GM23338 (cell line): ENCODE measurements around the gene RXRG. TPM values are rescaled to one million over a fixed set of nuclear protein-coding genes. Genes with fewer than 3 reads are reported as not detected.

ENCODE experiments used
- ATAC-seq: fragments of 200-7000 bp; cut with Tn5 transposase; 3 replicates; pipeline ENCODE4 v1.9.1; 2020
- DNase-seq: peaks from one replicate; pipeline ENCODE4 v3.0.0-alpha.2; 2015; ENCODE audit warnings: low spot score
- H2AFZ ChIP-seq: fragments of 200-600 bp; sonication (generic); 2 replicates; pipeline ENCODE4 v1.8.0; 2016; ENCODE audit warnings: antibody characterized with exemption, mild to moderate bottlenecking, moderate library complexity
- H3F3A ChIP-seq: fragments of 200-600 bp; sonication (generic); replicated peaks from 2 replicates; pipeline ENCODE4 v1.8.0; 2017; ENCODE audit warnings: antibody characterized with exemption, mixed run types, low read depth
- H3K27ac ChIP-seq: fragments of 200-600 bp; sonication (generic); 2 replicates; pipeline ENCODE4 v1.6.1; 2016; ENCODE audit warnings: low read depth
- H3K27me3 ChIP-seq: fragments of 200-600 bp; sonication (generic); 2 replicates; pipeline ENCODE4 v1.8.0; 2016; ENCODE audit warnings: mild to moderate bottlenecking, mixed run types, moderate library complexity; ENCODE audit not compliant: insufficient read depth
- H3K36me3 ChIP-seq: fragments of 200-600 bp; sonication (generic); 2 replicates; pipeline ENCODE4 v1.8.0; 2016; ENCODE audit warnings: mild to moderate bottlenecking; ENCODE audit not compliant: insufficient read depth
- H3K4me1 ChIP-seq: fragments of 200-600 bp; sonication (generic); 2 replicates; pipeline ENCODE4 v1.8.0; 2016; ENCODE audit warnings: mild to moderate bottlenecking, moderate library complexity; ENCODE audit not compliant: insufficient read depth
- H3K4me2 ChIP-seq: fragments of 200-600 bp; sonication (generic); 2 replicates; pipeline ENCODE4 v1.7.1; 2017; ENCODE audit warnings: mixed run types
- H3K4me3 ChIP-seq: fragments of 200-600 bp; sonication (generic); 2 replicates; pipeline ENCODE4 v1.6.1; 2016; ENCODE audit warnings: mixed run types
- H3K79me2 ChIP-seq: fragments of 200-600 bp; sonication (generic); replicated peaks from 2 replicates; pipeline ENCODE4 v1.8.0; 2017; ENCODE audit warnings: mild to moderate bottlenecking; ENCODE audit not compliant: insufficient read depth
- H3K9me2 ChIP-seq: fragments of 200-600 bp; sonication (generic); 2 replicates; pipeline ENCODE4 v1.8.0; 2017; ENCODE audit not compliant: insufficient read depth
- H4K20me1 ChIP-seq: fragments of 200-600 bp; sonication (generic); replicated peaks from 2 replicates; pipeline ENCODE4 v1.8.0; 2017; ENCODE audit warnings: mild to moderate bottlenecking; ENCODE audit not compliant: insufficient read depth
- H3K27ac Mint-ChIP-seq: 2 replicates; pipeline ENCODE4 v1.8.0; 2020; ENCODE audit warnings: inconsistent platforms, mild to moderate bottlenecking, moderate library complexity, mixed read lengths
- H3K27me3 Mint-ChIP-seq: 3 replicates; pipeline ENCODE4 v1.8.0; 2022; ENCODE audit warnings: low read depth, mild to moderate bottlenecking, moderate library complexity, mixed read lengths, inconsistent platforms; ENCODE audit not compliant: insufficient read depth, poor library complexity
- H3K36me3 Mint-ChIP-seq: 3 replicates; pipeline ENCODE4 v1.8.0; 2021; ENCODE audit warnings: low read depth, mild to moderate bottlenecking, inconsistent platforms, moderate library complexity, mixed read lengths
- H3K4me1 Mint-ChIP-seq: 3 replicates; pipeline ENCODE4 v1.8.0; 2020; ENCODE audit warnings: mild to moderate bottlenecking, inconsistent platforms, mixed read lengths
- H3K4me3 Mint-ChIP-seq: 3 replicates; pipeline ENCODE4 v1.8.0; 2021; ENCODE audit warnings: moderate library complexity, mild to moderate bottlenecking, inconsistent platforms, mixed read lengths
- H3K9me3 Mint-ChIP-seq: 3 replicates; pipeline ENCODE4 v1.8.0; 2020; ENCODE audit warnings: moderate library complexity, mild to moderate bottlenecking, inconsistent platforms, mixed read lengths
- CREB1 ChIP-seq: fragments of 250-450 bp; sonication (Bioruptor Pico); IDR thresholded peaks from 2 replicates; pipeline ENCODE4 v1.5.0; 2020; ENCODE audit warnings: low read depth, mild to moderate bottlenecking, moderate library complexity
- CTCF ChIP-seq, 2 experiments: fragments of 200-600 bp in 1 of 2; sonication (generic) in 1 of 2; conservative IDR thresholded peaks; 2 replicates each; pipeline versions ENCODE4 v1.5.1 to v1.6.1; 2016 to 2017; ENCODE audit warnings: antibody characterized with exemption in 2 of 2, low read depth in 2 of 2, mild to moderate bottlenecking in 2 of 2, moderate library complexity in 1 of 2
- EZH2 ChIP-seq: fragments of 200-600 bp; sonication (generic); IDR thresholded peaks from one replicate; pipeline ENCODE4 v1.8.0; 2017; ENCODE audit warnings: antibody characterized with exemption, mild to moderate bottlenecking, low read depth; ENCODE audit not compliant: unreplicated experiment
- JUNB ChIP-seq: IDR thresholded peaks from one replicate; pipeline ENCODE4 v1.6.1; 2016; ENCODE audit warnings: antibody characterized with exemption; ENCODE audit not compliant: unreplicated experiment
- REST ChIP-seq: IDR thresholded peaks from one replicate; pipeline ENCODE4 v1.6.1; 2018; ENCODE audit warnings: antibody characterized with exemption; ENCODE audit not compliant: unreplicated experiment
- ZNF114 ChIP-seq: fragments of 250-450 bp; sonication (Bioruptor Pico); IDR thresholded peaks from 2 replicates; pipeline ENCODE4 v1.5.0; 2020; ENCODE audit warnings: mild to moderate bottlenecking, moderate library complexity
- ZNF331 ChIP-seq: fragments of 250-450 bp; sonication (Bioruptor Pico); IDR thresholded peaks from 2 replicates; pipeline ENCODE4 v1.5.0; 2020; ENCODE audit warnings: low read depth, mild to moderate bottlenecking, moderate library complexity
- ZNF462 ChIP-seq: fragments of 250-450 bp; sonication (Bioruptor Pico); IDR thresholded peaks from 2 replicates; pipeline ENCODE4 v1.5.0; 2020; ENCODE audit warnings: mild to moderate bottlenecking, moderate library complexity
- polyA plus RNA-seq: library from polyadenylated mRNA; unstranded; fragments of >200 nt; fragmentation: Nextera tagmentation; extraction: Ambion mirVana; gene quantifications from 2 replicates; pipeline ENCODE4 v1.2.1, GENCODE V29; 2016
- total RNA-seq: library from RNA; depleted of rRNA; stranded (reverse); fragments of >200 nt; shearing (Covaris generic); gene quantifications from 2 replicates; pipeline ENCODE4 v1.2.3, GENCODE V29; 2014

Gene RXRG
- total and polyA plus RNA-seq, 2 experiments from 2014 or later = not detected

GRCh38 chr1:165456861-165457260, 11.9 kb upstream of the RXRG start (continued):
- TF ChIP-seq ZNF462 = no peak
- TF ChIP-seq ZNF114 = no peak

GRCh38 chr1:165456114-165456513, 11.2 kb upstream of the RXRG start:
- Histone ChIP-seq H3K36me3 (no peaks in the 10 kb centered on the region), H3K27me3 (0 out of 2 replicates have a peak, but pooled peaks cover 3% of the 10 kb centered on the region), H3K4me3 (no peak overlapping the region), H3K4me2 (no peak overlapping the region), H2AFZ (no peak overlapping the region), H3K9me2 (no peaks in the 10 kb centered on the region), H3K4me1 (no peaks in the 10 kb centered on the region), H3K27ac (no peak overlapping the region), H3K79me2 (no peaks in the 10 kb centered on the region), H3F3A (no peaks in the 10 kb centered on the region), H4K20me1 (no peaks in the 10 kb centered on the region)
- Mint-ChIP-seq H3K9me3 (no peaks in the 10 kb centered on the region), H3K36me3 (no peaks in the 10 kb centered on the region), H3K27me3 (peaks cover 4% of the 10 kb centered on the region), H3K27ac (no peak overlapping the region), H3K4me3 (no peak overlapping the region), H3K4me1 (0 out of 3 replicates have a peak, but pooled peaks cover 2% of the 10 kb centered on the region)
- ATAC-seq (no peak), DNase-seq (no peak)
- no peak for TF ChIP-seq CREB1 (CRISPR knock-in tag)
- no peak for TF ChIP-seq ZNF331 (CRISPR knock-in tag)
- no peak for TF ChIP-seq EZH2
- TF ChIP-seq REST = no peak
- TF ChIP-seq CTCF (conservative IDR thresholded peaks at IDR 0.05; ENCODE audit: low read depth in 2 of 2) = no peak
- no peak for TF ChIP-seq ZNF114
- no peak for TF ChIP-seq JUNB
